Measurements from ENCODE around the gene KCNK6. TPM values are rescaled to one million over a fixed set of nuclear protein-coding genes. Genes with fewer than 3 reads are reported as not detected.

KCNK6 gene
- total RNA-seq, 1 experiment from 2014 or later, result 18.3 TPM

GRCh38 chr19:38308006-38308766 lies 11.5 kb upstream of the KCNK6 start:
- POLR2A ChIA-PET, result no interaction called here
- H3K36me3 Mint-ChIP-seq, result no peaks in the 10 kb centered on the region
- CTCF ChIA-PET, result no interaction called here

More at GRCh38 chr19:38308006-38308766, 11.5 kb upstream of the KCNK6 start:
- no peak overlapping the region for H3K27ac Mint-ChIP-seq
- H3K9me3 Mint-ChIP-seq, result no peaks in the 10 kb centered on the region
- DNase-seq (ENCODE audit: low spot score) (no peak), ATAC-seq (no peak)
- H3K27me3 Mint-ChIP-seq (ENCODE audit: low read depth), result peaks cover 4% of the 10 kb centered on the region; the same call in 1 of the 2 replicates
- no peak for TF ChIP-seq TEAD4 (CRISPR knock-in tag; IDR thresholded peaks at IDR 0.05)
- TF ChIP-seq ZNF425 (CRISPR knock-in tag; conservative IDR thresholded peaks at IDR 0.05), result no peak
- TF ChIP-seq ZNF232 (CRISPR knock-in tag; IDR thresholded peaks at IDR 0.05), result no peak
- TF ChIP-seq ATF1 (CRISPR knock-in tag; IDR thresholded peaks at IDR 0.05), result no peak
- no peak for TF ChIP-seq MAX (CRISPR knock-in tag; IDR thresholded peaks at IDR 0.05)
- TF ChIP-seq ARID4B (CRISPR knock-in tag; IDR thresholded peaks at IDR 0.05; ENCODE audit: borderline replicate concordance), result no peak
- TF ChIP-seq NR2C2 (CRISPR knock-in tag; IDR thresholded peaks at IDR 0.05), result no peak
- no peak for TF ChIP-seq KAT7 (CRISPR knock-in tag; IDR thresholded peaks at IDR 0.05; ENCODE audit: borderline replicate concordance)
- TF ChIP-seq MLX (CRISPR knock-in tag; IDR thresholded peaks at IDR 0.05), result no peak
- no peak for TF ChIP-seq ESRRA (CRISPR knock-in tag; IDR thresholded peaks at IDR 0.05; ENCODE audit: borderline replicate concordance)
- TF ChIP-seq ZNF263 (CRISPR knock-in tag; IDR thresholded peaks at IDR 0.05; ENCODE audit: low read depth), result no peak
- TF ChIP-seq ZNF219 (CRISPR knock-in tag; IDR thresholded peaks at IDR 0.05; ENCODE audit: borderline replicate concordance), result no peak
- TF ChIP-seq ZNF512 (CRISPR knock-in tag; IDR thresholded peaks at IDR 0.05; ENCODE audit: borderline replicate concordance), result no peak
- no peak for TF ChIP-seq ATF2 (CRISPR knock-in tag; IDR thresholded peaks at IDR 0.05; ENCODE audit: borderline replicate concordance, low read depth)
- no peak for TF ChIP-seq PREB (CRISPR knock-in tag; IDR thresholded peaks at IDR 0.05; ENCODE audit: borderline replicate concordance)
- TF ChIP-seq ETV6 (CRISPR knock-in tag; IDR thresholded peaks at IDR 0.05), result no peak
- TF ChIP-seq EMX1 (CRISPR knock-in tag; IDR thresholded peaks at IDR 0.05), result no peak
- TF ChIP-seq FOXJ3 (CRISPR knock-in tag; IDR thresholded peaks at IDR 0.05; ENCODE audit: borderline replicate concordance), result no peak
- no peak for TF ChIP-seq MXD4 (CRISPR knock-in tag; IDR thresholded peaks at IDR 0.05; ENCODE audit: borderline replicate concordance)
- TF ChIP-seq NR3C1 (CRISPR knock-in tag; conservative IDR thresholded peaks at IDR 0.05; ENCODE audit: low read depth), result no peak
- peaks cover 11% of the 10 kb centered on the region for H3K4me1 Mint-ChIP-seq
- no peak overlapping the region for H3K4me3 Mint-ChIP-seq

Measured in WTC11 (cell line).